Lung (tissue), 12 donors: ENCODE measurements around the gene TUBGCP2. TPM values are rescaled to one million over a fixed set of nuclear protein-coding genes. Genes with fewer than 3 reads are reported as not detected.
A peak's percentile ranks its signal among the peaks of the same experiment; 100 is the strongest.

Source experiments
- ATAC-seq: fragments of 200-7000 bp; cut with Tn5 transposase; one replicate; pipeline ENCODE4 v1.9.1; 2020; ENCODE audit warnings: moderate number of reproducible peaks; ENCODE audit not compliant: insufficient read depth, low FRiP score
- DNase-seq, 3 donors: peaks; one replicate each; pipeline ENCODE4 v3.0.0-alpha.2; 2013 to 2017
- H3K27ac ChIP-seq, 2 donors: one replicate each; pipeline ENCODE4 v1.5.1; 2013; ENCODE audit warnings: mild to moderate bottlenecking in 2 of 2, moderate library complexity in 2 of 2, control low read depth in 1 of 2, inconsistent platforms in 1 of 2, low read depth in 1 of 2, low read length in 1 of 2
- H3K27me3 ChIP-seq, 3 donors: one replicate each; pipeline ENCODE4 v1.5.1; 2013; ENCODE audit warnings: low read length in 2 of 3; ENCODE audit not compliant: control insufficient read depth in 3 of 3, insufficient read depth in 3 of 3
- H3K36me3 ChIP-seq, 4 donors: one replicate each; pipeline ENCODE4 v1.5.1; 2013; ENCODE audit warnings: low read length in 4 of 4, mild to moderate bottlenecking in 1 of 4, moderate library complexity in 1 of 4; ENCODE audit not compliant: control insufficient read depth in 4 of 4, insufficient read depth in 4 of 4
- H3K4me1 ChIP-seq, 5 donors: one replicate each; pipeline ENCODE4 v1.5.1; 2013; ENCODE audit warnings: low read length in 5 of 5, mild to moderate bottlenecking in 2 of 5, moderate library complexity in 1 of 5; ENCODE audit not compliant: control insufficient read depth in 5 of 5, insufficient read depth in 5 of 5
- H3K4me3 ChIP-seq: one replicate; pipeline ENCODE4 v1.5.1; 2013; ENCODE audit warnings: mild to moderate bottlenecking, control low read depth, moderate library complexity
- H3K9ac ChIP-seq, 2 donors: one replicate each; pipeline ENCODE4 v1.5.1; 2013; ENCODE audit warnings: low read length in 2 of 2, control low read depth in 1 of 2; ENCODE audit not compliant: insufficient read depth in 1 of 2
- H3K9me3 ChIP-seq, 4 donors: one replicate each; pipeline ENCODE4 v1.5.1; 2013; ENCODE audit warnings: low read length in 3 of 4, mild to moderate bottlenecking in 1 of 4, moderate library complexity in 1 of 4; ENCODE audit not compliant: control insufficient read depth in 4 of 4, insufficient read depth in 3 of 4
- CTCF ChIP-seq: IDR thresholded peaks from 2 replicates; pipeline ENCODE4 v1.5.1; 2012; ENCODE audit warnings: mild to moderate bottlenecking; ENCODE audit errors: control extremely low read depth, extremely low read depth
- WGBS, 2 donors: extraction: QIAGEN DNeasy Blood & Tissue Kit; methylation state at CpG; one replicate each; pipeline ENCODE4 v1.1.7; 2013; 5-methylcytosine and 5-hydroxymethylcytosine counted together
- polyA plus RNA-seq, 2 donors: library from polyadenylated mRNA; stranded (reverse); fragments of 200-250 nt; gene quantifications; one replicate each; pipeline ENCODE4 v1.2.1, GENCODE V29; 2013
- total RNA-seq, 2 donors: library from RNA; depleted of rRNA in 1 of 2; stranded (reverse); fragments of >200 nt in 1 of 2; gene quantifications; one replicate each; pipeline ENCODE4 v1.2.1, GENCODE V29; 2014 to 2021
- donor health status: control.
- donor health status: control.
- donor health status: Bipolar disorder and iron deficiency.
- donor health status: healthy.
- donor health status: DM: yes; HTN: yes; CAD: no.

TUBGCP2 gene
- total and polyA plus RNA-seq, 4 donors: 39.2 to 66.2 (median 53.8) TPM

GRCh38 chr10:133237588-133238465 lies 70.8 kb downstream of the TUBGCP2 start, which contains the start of gene VENTX:
Gene VENTX (plus strand): TSS chr10:133237855. CDS start chr10:133237915, 60 bp downstream.
- Histone ChIP-seq H3K27ac (no peak within 1 kb of the TSS), H3K27me3 (peaks cover 16 to 57% (median 26%) of the 10 kb centered on the region in 3 donors), H3K36me3 (no peaks in the 10 kb centered on the region), H3K9me3 (peaks cover 0 to 4% (median 0%) of the 10 kb centered on the region in 4 donors), H3K4me3 (peak within 1 kb of the TSS; percentile 19), H3K4me1 (peaks cover 0 to 17% (median 0%) of the 10 kb centered on the region in 5 donors), H3K9ac (no peak within 1 kb of the TSS)
- 13 to 21% methylated on average over 55 to 60 of the region's 60 CpGs for WGBS, 2 donors
- no peak for DNase-seq
- no peak for ATAC-seq
- no peak for TF ChIP-seq CTCF

GRCh38 chr10:133237241-133237587 lies 71.5 kb downstream of the TUBGCP2 start:
- no peak overlapping the region for H3K9ac ChIP-seq
- no peak overlapping the region for H3K4me3 ChIP-seq
- H3K27me3 ChIP-seq: peaks cover 15 to 60% (median 30%) of the 10 kb centered on the region in 3 donors
- WGBS, 2 donors: 4 to 6% methylated on average over 25 to 32 of the region's 32 CpGs
- H3K9me3 ChIP-seq: peaks cover 0 to 4% (median 0%) of the 10 kb centered on the region in 4 donors
- ATAC-seq (no peak), DNase-seq (no peak)
- H3K36me3 ChIP-seq: no peaks in the 10 kb centered on the region
- TF ChIP-seq CTCF: no peak
- H3K27ac ChIP-seq: no peak overlapping the region
- H3K4me1 ChIP-seq: peaks cover 0 to 17% (median 0%) of the 10 kb centered on the region in 5 donors

- peaks cover 21 to 66% (median 34%) of the 10 kb centered on the region in 3 donors for H3K27me3 ChIP-seq
- no peak for TF ChIP-seq CTCF
- H3K36me3 ChIP-seq: no peaks in the 10 kb centered on the region
- H3K9me3 ChIP-seq: peaks cover 0 to 4% (median 0%) of the 10 kb centered on the region in 4 donors
- ATAC-seq: no peak
- H3K4me1 ChIP-seq: peaks cover 0 to 17% (median 0%) of the 10 kb centered on the region in 5 donors
- no peak for DNase-seq
- 2% methylated on average over 33 to 103 of the region's 103 CpGs for WGBS, 2 donors
- peak overlapping the region; percentile 19 for H3K4me3 ChIP-seq
- no peak overlapping the region for H3K27ac ChIP-seq
- H3K9ac ChIP-seq: no peak overlapping the region
These were observed 72.1 kb downstream of the TUBGCP2 start for GRCh38 chr10:133236401-133237240.
